Upper lobe of left lung (tissue), 6 donors: ENCODE results near the gene NUP62CL. TPM values are rescaled to one million over a fixed set of nuclear protein-coding genes. Genes with fewer than 3 reads are reported as not detected.
A peak's percentile ranks its signal among the peaks of the same experiment; 100 is the strongest.

Source experiments
- ATAC-seq, 2 donors: fragments of 200-7000 bp; cut with Tn5 transposase; one replicate each; pipeline ENCODE4 v1.9.1; 2022; ENCODE audit warnings: mild to moderate bottlenecking in 2 of 2, moderate library complexity in 2 of 2; ENCODE audit not compliant: low FRiP score in 2 of 2
- DNase-seq, 2 donors: peaks; one replicate each; pipeline ENCODE4 v3.0.0-alpha.2; 2019 to 2020
- H3K27ac ChIP-seq, 4 donors: fragments of 200-600 bp; sonication (generic); one replicate each; pipeline ENCODE4 v1.5.1; 2016 to 2019
- H3K27me3 ChIP-seq, 4 donors: fragments of 200-600 bp; sonication (generic); one replicate each; pipeline ENCODE4 v1.5.1; 2017 to 2019
- H3K36me3 ChIP-seq, 4 donors: fragments of 200-600 bp; sonication (generic); one replicate each; pipeline ENCODE4 v1.5.1; 2016 to 2019
- H3K4me1 ChIP-seq, 4 donors: fragments of 200-600 bp; sonication (generic); one replicate each; pipeline ENCODE4 v1.5.1; 2018 to 2019
- H3K4me3 ChIP-seq, 4 donors: fragments of 200-600 bp; sonication (generic); one replicate each; pipeline ENCODE4 v1.5.1; 2017 to 2019; ENCODE audit warnings: mild to moderate bottlenecking in 2 of 4, moderate library complexity in 1 of 4
- H3K9me3 ChIP-seq, 4 donors: fragments of 200-600 bp; sonication (generic); one replicate each; pipeline ENCODE4 v1.5.1; 2018 to 2019
- CTCF ChIP-seq, 6 experiments: fragments of 450-650 bp in 4 of 6; fragments of 200-600 bp in 2 of 6; sonication (generic) in 2 of 6; IDR thresholded peaks; one replicate each; pipeline ENCODE4 v1.5.1; 2016 to 2019; ENCODE audit warnings: antibody characterized with exemption in 6 of 6
- EP300 ChIP-seq, 4 donors: sonication (generic); formaldehyde crosslinking; IDR thresholded peaks; one replicate each; pipeline ENCODE4 v1.5.1; 2017; ENCODE audit warnings: antibody characterized with exemption in 4 of 4, control low read depth in 2 of 4
- POLR2A ChIP-seq, 4 donors: fragments of 450-650 bp; IDR thresholded peaks; one replicate each; pipeline ENCODE4 v1.5.1; 2016 to 2017; ENCODE audit warnings: antibody characterized with exemption in 4 of 4, mild to moderate bottlenecking in 2 of 4
- POLR2AphosphoS5 ChIP-seq, 2 donors: sonication (generic); formaldehyde crosslinking; IDR thresholded peaks; one replicate each; pipeline ENCODE4 v1.5.1; 2017; ENCODE audit warnings: antibody characterized with exemption in 2 of 2
- WGBS, 2 donors: methylation state at CpG; one replicate each; pipeline ENCODE4 v1.1.5; 2017 to 2018; 5-methylcytosine and 5-hydroxymethylcytosine counted together
- total RNA-seq, 6 donors: library from RNA; depleted of rRNA in 4 of 6; stranded (reverse); fragments of >200 nt in 4 of 6; gene quantifications; one replicate each; pipeline versions ENCODE4 v1.1.0 to v1.2.1, GENCODE V29; 2016 to 2021
- donor health status: DM: no; HTN: no; CAD: no; lungs with moderate emphysema.
- donor health status: DM: no; HTN: yes; CAD: no; lungs with severe emphysema.

Gene NUP62CL
- total RNA-seq, 6 donors from 2014 or later: 1.5 to 22.0 (median 2.6) TPM

GRCh38 chrX:107213477-107213876, 7.2 kb upstream of the NUP62CL start:
- no peak for ATAC-seq
- 77 to 85% methylated on average over 1 of the region's 1 CpG for WGBS, 2 donors
- H3K27ac ChIP-seq: no peak overlapping the region

GRCh38 chrX:107207943-107208342, 1.7 kb upstream of the NUP62CL start:
- TF ChIP-seq POLR2AphosphoS5 (IDR thresholded peaks at IDR 0.05) (no peak), EP300 (IDR thresholded peaks at IDR 0.05) (no peak), POLR2A (IDR thresholded peaks at IDR 0.05) (no peak), CTCF (IDR thresholded peaks at IDR 0.05) (no peak)
- WGBS, 2 donors: 89 to 97% methylated on average over 9 of the region's 9 CpGs
- no peak for DNase-seq
- no peaks in the 10 kb centered on the region for H3K27me3 ChIP-seq
- no peaks in the 10 kb centered on the region for H3K36me3 ChIP-seq
- H3K4me3 ChIP-seq: no peak overlapping the region
- ATAC-seq: no peak
- peaks cover 0 to 8% (median 0%) of the 10 kb centered on the region in 4 donors for H3K4me1 ChIP-seq
- H3K9me3 ChIP-seq: no peaks in the 10 kb centered on the region
- H3K27ac ChIP-seq: no peak overlapping the region

More at GRCh38 chrX:107213477-107213876, 7.2 kb upstream of the NUP62CL start:
- Histone ChIP-seq H3K36me3 (no peaks in the 10 kb centered on the region), H3K9me3 (no peaks in the 10 kb centered on the region), H3K4me1 (no peaks in the 10 kb centered on the region), H3K4me3 (no peak overlapping the region), H3K27me3 (no peaks in the 10 kb centered on the region)
- no peak for TF ChIP-seq POLR2A (IDR thresholded peaks at IDR 0.05)
- TF ChIP-seq POLR2AphosphoS5 (IDR thresholded peaks at IDR 0.05): no peak
- TF ChIP-seq CTCF (IDR thresholded peaks at IDR 0.05): no peak
- TF ChIP-seq EP300 (IDR thresholded peaks at IDR 0.05): no peak
- no peak for DNase-seq

- TF ChIP-seq POLR2A (IDR thresholded peaks at IDR 0.05): no peak
- no peak for TF ChIP-seq EP300 (IDR thresholded peaks at IDR 0.05)
- no peak for TF ChIP-seq CTCF (IDR thresholded peaks at IDR 0.05)
- no peak for TF ChIP-seq POLR2AphosphoS5 (IDR thresholded peaks at IDR 0.05)
- no peak overlapping the region for H3K27ac ChIP-seq
- H3K27me3 ChIP-seq: no peaks in the 10 kb centered on the region
- WGBS, 2 donors: 74 to 76% methylated on average over 7 of the region's 7 CpGs
- DNase-seq (no peak), ATAC-seq (no peak)
- no peaks in the 10 kb centered on the region for H3K9me3 ChIP-seq
- no peaks in the 10 kb centered on the region for H3K36me3 ChIP-seq
- H3K4me3 ChIP-seq: no peak overlapping the region
- peaks cover 0 to 8% (median 0%) of the 10 kb centered on the region in 4 donors for H3K4me1 ChIP-seq
Measured at GRCh38 chrX:107207089-107207488, 856 bp upstream of the NUP62CL start.

GRCh38 chrX:107206697-107207065, 448 bp upstream of the NUP62CL start:
- DNase-seq (no peak), ATAC-seq (no peak)
- WGBS, 2 donors: 59 to 63% methylated on average over 7 to 9 of the region's 9 CpGs
- peaks cover 0 to 8% (median 0%) of the 10 kb centered on the region in 4 donors for H3K4me1 ChIP-seq
- H3K36me3 ChIP-seq: no peaks in the 10 kb centered on the region
- H3K27me3 ChIP-seq: no peaks in the 10 kb centered on the region
- TF ChIP-seq POLR2AphosphoS5 (IDR thresholded peaks at IDR 0.05) (no peak), CTCF (IDR thresholded peaks at IDR 0.05) (no peak)
- no peaks in the 10 kb centered on the region for H3K9me3 ChIP-seq
- H3K4me3 ChIP-seq: peak overlapping the region in 1 of 4 donors; percentile 54
- H3K27ac ChIP-seq: no peak overlapping the region

- TF ChIP-seq CTCF (IDR thresholded peaks at IDR 0.05): no peak
- TF ChIP-seq POLR2A (IDR thresholded peaks at IDR 0.05): no peak
- TF ChIP-seq POLR2AphosphoS5 (IDR thresholded peaks at IDR 0.05): no peak
- TF ChIP-seq EP300 (IDR thresholded peaks at IDR 0.05): no peak
Measured at GRCh38 chrX:107204068-107204605, 2.1 kb downstream of the NUP62CL start.

More at GRCh38 chrX:107204068-107204605, 2.1 kb downstream of the NUP62CL start:
- 81 to 86% methylated on average over 6 of the region's 6 CpGs for WGBS, 2 donors
- no peak overlapping the region for H3K4me3 ChIP-seq
- no peaks in the 10 kb centered on the region for H3K9me3 ChIP-seq
- ATAC-seq (no peak), DNase-seq (no peak)
- no peaks in the 10 kb centered on the region for H3K27me3 ChIP-seq
- no peak overlapping the region for H3K27ac ChIP-seq
- H3K4me1 ChIP-seq: peaks cover 0 to 8% (median 0%) of the 10 kb centered on the region in 4 donors
- H3K36me3 ChIP-seq: no peaks in the 10 kb centered on the region
